ENCODE data around the gene CALY.

Gene CALY

GRCh38 chr10:133355266-133355665, 18.6 kb upstream of the CALY start:
- TF ChIP-seq CTCF (IDR thresholded peaks at IDR 0.05; ENCODE audit: borderline replicate concordance, insufficient read depth, low read depth, low read length): no peak
- H3K4me3 ChIP-seq (ENCODE audit: low read depth, low read length): no peak overlapping the region

- TF ChIP-seq CTCF (IDR thresholded peaks at IDR 0.05; ENCODE audit: borderline replicate concordance, insufficient read depth, low read depth, low read length): no peak
- no peak overlapping the region for H3K4me3 ChIP-seq (ENCODE audit: low read depth, low read length)
Observed at GRCh38 chr10:133354672-133355240, 18.1 kb upstream of the CALY start.

GRCh38 chr10:133353988-133354605, 17.4 kb upstream of the CALY start:
- H3K4me3 ChIP-seq (ENCODE audit: low read depth, low read length): no peak overlapping the region
- no peak for TF ChIP-seq CTCF (IDR thresholded peaks at IDR 0.05; ENCODE audit: borderline replicate concordance, insufficient read depth, low read depth, low read length)

GRCh38 chr10:133353202-133353959, 16.7 kb upstream of the CALY start:
- TF ChIP-seq CTCF (IDR thresholded peaks at IDR 0.05; ENCODE audit: borderline replicate concordance, insufficient read depth, low read depth, low read length): no peak
- H3K4me3 ChIP-seq (ENCODE audit: low read depth, low read length): no peak overlapping the region

- no peak for TF ChIP-seq CTCF (IDR thresholded peaks at IDR 0.05; ENCODE audit: borderline replicate concordance, insufficient read depth, low read depth, low read length)
- H3K4me3 ChIP-seq (ENCODE audit: low read depth, low read length): no peak overlapping the region
Observed at GRCh38 chr10:133351408-133352318, 15.0 kb upstream of the CALY start.

- no peak overlapping the region for H3K4me3 ChIP-seq (ENCODE audit: low read depth, low read length)
- no peak for TF ChIP-seq CTCF (IDR thresholded peaks at IDR 0.05; ENCODE audit: borderline replicate concordance, insufficient read depth, low read depth, low read length)
Observed at GRCh38 chr10:133350950-133351329, 14.2 kb upstream of the CALY start.

Measured in GM12875 (cell line).